B cell (primary cell): Measurements from ENCODE around the gene TPCN1.
A peak's percentile ranks its signal among the peaks of the same experiment; 100 is the strongest.

Source experiments
- CTCF ChIP-seq: fragments of 200-600 bp; IDR thresholded peaks from one replicate; pipeline ENCODE4 v1.8.0; 2022; ENCODE audit warnings: antibody characterized with exemption, mild to moderate bottlenecking
- EZH2 ChIP-seq: IDR thresholded peaks from 2 replicates; pipeline ENCODE4 v1.6.1; 2012; ENCODE audit warnings: borderline replicate concordance, low read depth, mild to moderate bottlenecking, moderate library complexity, low read length; ENCODE audit not compliant: insufficient read depth, poor library complexity, severe bottlenecking

- TF ChIP-seq CTCF (peak; percentile 73), EZH2 (no peak)
These were observed 24.3 kb upstream of the TPCN1 start for GRCh38 chr12:113196990-113197389.
